Measurements from ENCODE around the gene PLXDC2. TPM values are rescaled to one million over a fixed set of nuclear protein-coding genes. Genes with fewer than 3 reads are reported as not detected.
A peak's percentile ranks its signal among the peaks of the same experiment; 100 is the strongest.

The PLXDC2 gene
- total RNA-seq, 1 donor from 2014 or later: 0.86 TPM

DNA sequence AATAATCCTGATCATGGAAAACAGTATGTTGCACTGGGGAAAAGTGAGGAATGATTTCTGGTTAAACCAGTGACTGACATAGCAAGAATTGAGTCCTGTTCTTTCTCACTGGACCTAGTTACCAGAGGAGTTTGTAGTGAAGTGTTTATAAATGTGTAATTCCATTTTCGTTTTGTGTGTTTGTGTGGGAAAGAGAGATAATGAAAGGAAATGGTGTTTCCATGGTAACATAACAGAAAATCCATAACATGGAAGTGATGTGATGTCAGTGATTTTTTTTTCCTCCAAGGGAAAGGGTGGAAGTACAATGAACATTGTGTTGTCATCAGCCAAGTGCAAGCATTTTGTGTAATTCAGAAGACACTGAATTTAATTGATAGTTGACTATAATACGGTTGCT lies 283.9 kb downstream of the PLXDC2 start:
- peak; percentile 23 for DNase-seq (ENCODE audit: low read depth)
- no peak overlapping the region for H3K4me3 ChIP-seq (ENCODE audit: low read depth, low read length)
- TF ChIP-seq, protein P1, sequence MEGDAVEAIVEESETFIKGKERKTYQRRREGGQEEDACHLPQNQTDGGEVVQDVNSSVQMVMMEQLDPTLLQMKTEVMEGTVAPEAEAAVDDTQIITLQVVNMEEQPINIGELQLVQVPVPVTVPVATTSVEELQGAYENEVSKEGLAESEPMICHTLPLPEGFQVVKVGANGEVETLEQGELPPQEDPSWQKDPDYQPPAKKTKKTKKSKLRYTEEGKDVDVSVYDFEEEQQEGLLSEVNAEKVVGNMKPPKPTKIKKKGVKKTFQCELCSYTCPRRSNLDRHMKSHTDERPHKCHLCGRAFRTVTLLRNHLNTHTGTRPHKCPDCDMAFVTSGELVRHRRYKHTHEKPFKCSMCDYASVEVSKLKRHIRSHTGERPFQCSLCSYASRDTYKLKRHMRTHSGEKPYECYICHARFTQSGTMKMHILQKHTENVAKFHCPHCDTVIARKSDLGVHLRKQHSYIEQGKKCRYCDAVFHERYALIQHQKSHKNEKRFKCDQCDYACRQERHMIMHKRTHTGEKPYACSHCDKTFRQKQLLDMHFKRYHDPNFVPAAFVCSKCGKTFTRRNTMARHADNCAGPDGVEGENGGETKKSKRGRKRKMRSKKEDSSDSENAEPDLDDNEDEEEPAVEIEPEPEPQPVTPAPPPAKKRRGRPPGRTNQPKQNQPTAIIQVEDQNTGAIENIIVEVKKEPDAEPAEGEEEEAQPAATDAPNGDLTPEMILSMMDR (conservative IDR thresholded peaks at IDR 0.05; ENCODE audit: low read depth, low read length): no peak

DNA sequence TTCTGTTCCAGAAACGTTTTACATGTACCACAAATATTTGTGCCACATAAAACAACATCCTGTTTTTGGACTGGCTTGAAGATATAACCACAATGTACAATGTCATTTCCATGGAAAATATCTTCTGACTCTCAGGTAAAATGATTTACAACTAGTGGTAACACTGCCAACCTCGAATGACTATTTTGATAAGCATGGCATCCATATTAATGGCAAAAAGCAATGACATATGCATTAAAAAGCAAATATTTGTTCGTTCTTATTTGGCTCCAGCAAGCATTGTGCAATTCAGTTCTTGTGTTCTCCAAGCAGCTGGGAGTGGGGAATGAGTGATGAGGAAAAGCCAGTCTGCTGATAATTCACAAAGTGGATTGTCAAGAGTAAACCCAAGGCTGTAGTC lies 289.0 kb downstream of the PLXDC2 start:
- DNase-seq (ENCODE audit: low read depth): no peak
- TF ChIP-seq, protein P1 (conservative IDR thresholded peaks at IDR 0.05; ENCODE audit: low read depth, low read length): no peak
- no peak overlapping the region for H3K4me3 ChIP-seq (ENCODE audit: low read depth, low read length)

DNA sequence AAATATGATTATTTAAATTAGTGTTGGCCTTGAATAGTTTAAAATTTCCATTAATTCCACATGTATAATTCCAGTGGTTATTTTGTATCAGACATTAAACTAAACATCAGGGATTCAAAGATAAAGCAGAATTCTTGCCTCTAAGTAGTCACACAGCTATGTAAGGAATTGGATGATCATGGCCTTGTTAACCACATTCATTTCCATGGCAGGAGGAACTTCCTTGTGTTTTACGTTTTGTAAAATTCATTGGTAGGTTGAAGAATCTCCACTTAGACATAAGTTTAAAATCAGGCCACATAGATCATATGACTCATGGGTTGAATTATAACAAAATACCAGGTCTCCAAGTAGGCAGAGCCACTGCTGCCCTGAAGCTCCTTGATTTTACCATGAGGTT lies 289.7 kb downstream of the PLXDC2 start:
- no peak overlapping the region for H3K4me3 ChIP-seq (ENCODE audit: low read depth, low read length)
- peak; percentile 53 for DNase-seq (ENCODE audit: low read depth)
- TF ChIP-seq, protein P1 (conservative IDR thresholded peaks at IDR 0.05; ENCODE audit: low read depth, low read length): no peak

DNA sequence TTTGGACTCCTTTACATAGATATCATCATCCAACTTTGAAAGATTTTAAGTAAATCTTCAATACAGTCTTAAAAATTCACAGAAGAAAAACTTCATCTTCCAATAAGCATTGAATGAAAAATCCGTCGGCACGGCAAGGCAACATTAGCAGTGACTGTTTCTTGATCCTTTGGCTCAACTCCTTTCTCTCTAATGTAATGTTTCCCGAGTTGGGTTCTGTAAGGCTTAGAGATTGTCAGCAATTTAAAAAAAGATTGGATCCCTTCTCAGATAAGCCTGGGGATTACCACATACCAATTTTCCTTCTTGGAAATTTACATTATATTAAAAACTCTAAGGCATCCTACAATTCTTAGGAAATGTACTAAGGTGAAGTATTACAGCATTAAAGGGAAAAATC lies 291.8 kb downstream of the PLXDC2 start:
- TF ChIP-seq, protein P1 (conservative IDR thresholded peaks at IDR 0.05; ENCODE audit: low read depth, low read length): no peak
- H3K4me3 ChIP-seq (ENCODE audit: low read depth, low read length): no peak overlapping the region
- no peak for DNase-seq (ENCODE audit: low read depth)

DNA sequence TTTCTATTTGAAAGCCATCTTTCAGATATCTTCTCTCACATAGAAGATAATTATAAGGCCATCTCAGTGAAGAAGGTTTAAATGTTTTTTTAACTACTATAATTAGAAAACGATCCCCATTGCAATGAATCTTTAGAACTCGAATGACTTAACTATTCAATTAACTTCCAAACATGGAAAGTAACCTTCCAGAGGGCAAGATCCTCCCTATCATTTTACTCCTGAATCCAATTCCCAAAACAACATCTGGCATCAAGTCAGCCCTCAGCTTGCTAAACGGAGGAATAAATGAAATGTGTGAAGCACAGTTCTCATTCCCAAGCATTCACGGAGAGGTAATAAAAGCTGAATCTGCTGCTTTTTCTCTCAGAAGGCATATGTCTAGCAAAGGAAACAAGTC lies 293.4 kb downstream of the PLXDC2 start:
- no peak for DNase-seq (ENCODE audit: low read depth)
- TF ChIP-seq, protein P1 (conservative IDR thresholded peaks at IDR 0.05; ENCODE audit: low read depth, low read length): no peak
- H3K4me3 ChIP-seq (ENCODE audit: low read depth, low read length): no peak overlapping the region

DNA sequence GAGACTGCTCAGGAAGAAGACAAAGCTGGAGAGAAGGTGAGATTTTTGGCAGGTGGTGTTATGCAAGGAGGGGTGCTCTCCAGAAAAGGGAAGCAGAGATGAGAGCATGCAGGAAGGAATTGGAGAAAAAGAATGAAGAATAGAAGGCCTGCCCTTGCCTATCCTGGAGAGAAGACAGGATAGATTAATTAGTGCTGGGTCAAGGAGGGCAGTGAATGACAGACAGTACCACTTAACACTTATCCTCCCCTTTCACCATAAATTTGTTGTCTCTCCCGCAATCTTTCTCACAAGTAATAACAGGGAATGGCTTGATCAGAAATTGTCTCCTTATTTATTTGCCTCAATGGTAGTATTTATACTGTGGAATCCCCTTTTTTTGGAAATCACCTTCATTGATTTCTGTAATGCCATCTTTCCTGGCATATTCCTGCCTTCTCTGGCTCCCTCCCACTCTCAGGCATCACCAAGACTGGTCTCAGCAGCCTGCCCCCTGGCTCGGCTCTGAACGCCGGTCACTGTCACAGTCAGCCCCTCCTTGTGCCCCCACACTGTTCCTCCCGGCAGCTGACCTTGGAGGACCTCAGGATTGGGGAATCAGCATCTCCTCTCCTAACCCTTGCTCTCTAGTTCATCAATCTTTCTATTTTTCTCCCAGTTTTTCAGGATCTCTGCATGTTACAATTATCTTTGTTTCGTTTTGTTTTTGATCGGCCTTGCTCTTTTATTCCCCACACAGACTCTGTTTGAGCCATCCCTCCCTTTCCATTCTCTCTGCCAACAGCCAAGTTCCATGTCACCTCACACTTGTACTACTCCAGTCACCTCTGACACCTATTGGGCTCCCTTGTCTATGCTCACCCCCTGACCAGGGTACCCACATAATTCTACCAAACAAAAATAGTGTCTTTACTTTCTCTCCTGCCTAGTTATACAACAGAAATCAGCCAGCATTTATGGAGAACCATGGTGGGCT lies 294.2 kb downstream of the PLXDC2 start:
- TF ChIP-seq, protein P1 (conservative IDR thresholded peaks at IDR 0.05; ENCODE audit: low read depth, low read length): no peak
- no peak for DNase-seq (ENCODE audit: low read depth)
- peak overlapping the region; percentile 3 for H3K4me3 ChIP-seq (ENCODE audit: low read depth, low read length)

Measured in epithelial cell of proximal tubule (primary cell).